ENCODE results near the gene CD320.
A peak's percentile ranks its signal among the peaks of the same experiment; 100 is the strongest.
"Not testable (repeated sequence)": the region's sequence is repeated elsewhere in the genome, so short reads cannot be mapped to it uniquely, and the experiment has no call there.

Gene CD320

GRCh38 chr19:8342684-8343482, 34.7 kb upstream of the CD320 start, which contains the start of gene KANK3:
Gene KANK3 (minus strand): TSS chr19:8343262. CDS start chr19:8337828, 5,434 bp downstream.
- peaks cover 7 to 60% (median 40%) of the 10 kb centered on the region in 10 experiments for H3K4me1 ChIP-seq
- no peaks in the 10 kb centered on the region for H3K9me3 ChIP-seq (replicated peaks in 1 of 11)
- peaks cover 0 to 23% (median 4%) of the 10 kb centered on the region in 11 experiments; a peak in 10 of 22 replicates for H3K27me3 ChIP-seq
- peaks cover 0 to 7% (median 0%) of the 10 kb centered on the region in 11 experiments; a peak in 1 of 22 replicates for H4K20me1 ChIP-seq
- peak within 1 kb of the TSS; percentile 85 to 99 (median 97) for H3K4me2 ChIP-seq
- TF ChIP-seq Cebpa-rat (IDR thresholded peaks at IDR 0.05): no peak
- peak within 1 kb of the TSS; percentile 58 to 81 (median 70) for H3K4me3 ChIP-seq
- H3K27ac ChIP-seq: peak within 1 kb of the TSS in 10 of 11 experiments; percentile 63 to 95 (median 78); a peak in 20 of 22 replicates
- peak within 1 kb of the TSS; percentile 65 to 89 (median 78); a peak in 21 of 22 replicates for H3K9ac ChIP-seq
- no peaks in the 10 kb centered on the region for H3K36me3 ChIP-seq

GRCh38 chr19:8342316-8342683, 34.1 kb upstream of the CD320 start:
- Histone ChIP-seq H3K27me3 (peaks cover 0 to 24% (median 4%) of the 10 kb centered on the region in 11 experiments; a peak in 10 of 22 replicates), H3K4me3 (peak overlapping the region in 9 of 10 experiments; percentile 63 to 81 (median 71); a peak in 14 of 20 replicates), H4K20me1 (peaks cover 0 to 7% (median 0%) of the 10 kb centered on the region in 11 experiments; a peak in 1 of 22 replicates), H3K36me3 (no peaks in the 10 kb centered on the region), H3K27ac (peak overlapping the region in 5 of 11 experiments; percentile 40 to 95 (median 80); a peak in 7 of 22 replicates), H3K9ac (peak overlapping the region in 9 of 11 experiments; percentile 32 to 89 (median 70); a peak in 13 of 22 replicates), H3K9me3 (replicated peaks in 1 of 11) (no peaks in the 10 kb centered on the region), H3K4me1 (peaks cover 13 to 60% (median 40%) of the 10 kb centered on the region in 10 experiments), H3K4me2 (peak overlapping the region in 10 of 11 experiments; percentile 85 to 99 (median 98); a peak in 21 of 22 replicates)
- TF ChIP-seq Cebpa-rat (IDR thresholded peaks at IDR 0.05): no peak

GRCh38 chr19:8341504-8341903, 33.3 kb upstream of the CD320 start:
- H3K9ac ChIP-seq; H4K20me1 ChIP-seq; H3K4me3 ChIP-seq; H3K36me3 ChIP-seq; H3K9me3 ChIP-seq (replicated peaks in 1 of 11): not testable (repeated sequence)
- peaks cover 20 to 64% (median 46%) of the 10 kb centered on the region in 10 experiments for H3K4me1 ChIP-seq
- H3K27me3 ChIP-seq: peaks cover 0 to 32% (median 7%) of the 10 kb centered on the region in 11 experiments; a peak in 14 of 22 replicates
- H3K27ac ChIP-seq: peak overlapping the region in 1 of 11 experiments; percentile 95; a peak in 2 of 22 replicates
- peak overlapping the region in 7 of 11 experiments; percentile 85 to 99 (median 98); a peak in 10 of 22 replicates for H3K4me2 ChIP-seq

- TF ChIP-seq Cebpa-rat (IDR thresholded peaks at IDR 0.05): no peak
- H3K27me3 ChIP-seq: peaks cover 8 to 42% (median 17%) of the 10 kb centered on the region in 11 experiments
- peaks cover 0 to 11% (median 0%) of the 10 kb centered on the region in 11 experiments; a peak in 4 of 22 replicates for H4K20me1 ChIP-seq
- H3K36me3 ChIP-seq: no peaks in the 10 kb centered on the region
- H3K9ac ChIP-seq: no peak overlapping the region; a peak in 1 of 22 replicates
- peak overlapping the region; percentile 4 to 98 (median 53); a peak in 20 of 22 replicates for H3K4me2 ChIP-seq
- no peaks in the 10 kb centered on the region for H3K9me3 ChIP-seq (replicated peaks in 1 of 11)
- peaks cover 24 to 73% (median 56%) of the 10 kb centered on the region in 10 experiments for H3K4me1 ChIP-seq
- H3K27ac ChIP-seq: 0 out of 22 replicates have a peak overlapping the region, but pooled peaks of 1 of the 11 experiments have one; percentile 12
- H3K4me3 ChIP-seq: no peak overlapping the region
Observed at GRCh38 chr19:8340341-8341096, 32.4 kb upstream of the CD320 start.

GRCh38 chr19:8338835-8339234, 30.7 kb upstream of the CD320 start:
- no peak overlapping the region for H3K4me3 ChIP-seq
- H3K9ac ChIP-seq: no peak overlapping the region
- H3K27me3 ChIP-seq: peaks cover 25 to 58% (median 34%) of the 10 kb centered on the region in 11 experiments
- H3K36me3 ChIP-seq: no peaks in the 10 kb centered on the region
- H3K9me3 ChIP-seq (replicated peaks in 1 of 11): no peaks in the 10 kb centered on the region
- TF ChIP-seq Cebpa-rat (IDR thresholded peaks at IDR 0.05): no peak
- H3K4me1 ChIP-seq: peaks cover 33 to 77% (median 62%) of the 10 kb centered on the region in 10 experiments
- H3K4me2 ChIP-seq: no peak overlapping the region
- no peak overlapping the region for H3K27ac ChIP-seq
- H4K20me1 ChIP-seq: peaks cover 0 to 27% (median 8%) of the 10 kb centered on the region in 11 experiments; a peak in 10 of 22 replicates

GRCh38 chr19:8337728-8338127, 29.6 kb upstream of the CD320 start:
- peaks cover 33 to 68% (median 58%) of the 10 kb centered on the region in 10 experiments for H3K4me1 ChIP-seq
- H3K9ac ChIP-seq: no peak overlapping the region
- H3K27me3 ChIP-seq: peaks cover 31 to 64% (median 39%) of the 10 kb centered on the region in 11 experiments
- H3K27ac ChIP-seq: no peak overlapping the region
- H3K4me3 ChIP-seq: no peak overlapping the region
- peaks cover 0 to 36% (median 8%) of the 10 kb centered on the region in 11 experiments; a peak in 10 of 22 replicates for H4K20me1 ChIP-seq
- H3K36me3 ChIP-seq: no peaks in the 10 kb centered on the region
- H3K9me3 ChIP-seq (replicated peaks in 1 of 11): no peaks in the 10 kb centered on the region
- peak overlapping the region in 10 of 11 experiments; percentile 4 to 99 (median 94); a peak in 16 of 22 replicates for H3K4me2 ChIP-seq
- no peak for TF ChIP-seq Cebpa-rat (IDR thresholded peaks at IDR 0.05)

- H3K9me3 ChIP-seq (replicated peaks in 1 of 11): no peaks in the 10 kb centered on the region
- H3K27me3 ChIP-seq: peaks cover 31 to 53% (median 38%) of the 10 kb centered on the region in 11 experiments
- H4K20me1 ChIP-seq: peaks cover 0 to 36% (median 8%) of the 10 kb centered on the region in 11 experiments; a peak in 10 of 22 replicates
- 0 out of 22 replicates have a peak overlapping the region, but pooled peaks of 1 of the 11 experiments have one; percentile 36 for H3K9ac ChIP-seq
- peaks cover 33 to 57% (median 48%) of the 10 kb centered on the region in 10 experiments for H3K4me1 ChIP-seq
- H3K4me3 ChIP-seq: no peak overlapping the region
- peak overlapping the region in 1 of 11 experiments; percentile 30; a peak in 1 of 22 replicates for H3K27ac ChIP-seq
- no peak for TF ChIP-seq Cebpa-rat (IDR thresholded peaks at IDR 0.05)
- peak overlapping the region in 10 of 11 experiments; percentile 88 to 99 (median 95); a peak in 19 of 22 replicates for H3K4me2 ChIP-seq
- no peaks in the 10 kb centered on the region for H3K36me3 ChIP-seq
Observed at GRCh38 chr19:8336660-8337059, 28.5 kb upstream of the CD320 start.

- no peak for TF ChIP-seq Cebpa-rat (IDR thresholded peaks at IDR 0.05)
- H3K4me2 ChIP-seq: peak overlapping the region; percentile 82 to 99 (median 94)
- H3K27me3 ChIP-seq: peaks cover 31 to 48% (median 38%) of the 10 kb centered on the region in 11 experiments
- peak overlapping the region in 1 of 11 experiments; percentile 49; a peak in 3 of 22 replicates for H3K27ac ChIP-seq
- peak overlapping the region in 2 of 11 experiments; percentile 11 to 73; a peak in 2 of 22 replicates for H3K9ac ChIP-seq
- H3K4me3 ChIP-seq: peak overlapping the region in 4 of 10 experiments; percentile 61 to 68 (median 64); a peak in 8 of 20 replicates
- H3K4me1 ChIP-seq: peaks cover 33 to 52% (median 46%) of the 10 kb centered on the region in 10 experiments
- no peaks in the 10 kb centered on the region for H3K9me3 ChIP-seq (replicated peaks in 1 of 11)
- peaks cover 0 to 36% (median 8%) of the 10 kb centered on the region in 11 experiments; a peak in 10 of 22 replicates for H4K20me1 ChIP-seq
- H3K36me3 ChIP-seq: no peaks in the 10 kb centered on the region
Observed at GRCh38 chr19:8336072-8336569, 28.0 kb upstream of the CD320 start.

Data from BLaER1 treated with 17β-estradiol and CSF1 and Interleukin-3, amounts not matched to agents 10 nM and 100 nM (cell line).